Sigmoid colon (tissue), 7 donors: ENCODE data around the gene FMN2. TPM values are rescaled to one million over a fixed set of nuclear protein-coding genes. Genes with fewer than 3 reads are reported as not detected.
"Not testable (repeated sequence)": the region's sequence is repeated elsewhere in the genome, so short reads cannot be mapped to it uniquely, and the experiment has no call there.

Experiments used
- DNase-seq: peaks from one replicate; pipeline ENCODE4 v3.0.0-alpha.2; 2019
- H3K27ac ChIP-seq, 4 donors: fragments of 200-600 bp; sonication (generic); one replicate each; pipeline ENCODE4 v1.5.1; 2016 to 2019; ENCODE audit warnings: mild to moderate bottlenecking in 1 of 4
- H3K27me3 ChIP-seq, 3 donors: fragments of 200-600 bp; sonication (generic); one replicate each; pipeline ENCODE4 v1.5.1; 2019; ENCODE audit warnings: mild to moderate bottlenecking in 1 of 3
- H3K36me3 ChIP-seq, 4 donors: fragments of 200-600 bp; sonication (generic); one replicate each; pipeline ENCODE4 v1.5.1; 2016 to 2019
- H3K4me1 ChIP-seq, 4 donors: fragments of 200-600 bp; sonication (generic); one replicate each; pipeline ENCODE4 v1.5.1; 2017 to 2019
- H3K4me3 ChIP-seq, 4 donors: fragments of 200-600 bp; sonication (generic); one replicate each; pipeline ENCODE4 v1.5.1; 2017 to 2019; ENCODE audit warnings: mild to moderate bottlenecking in 2 of 4, moderate library complexity in 1 of 4
- H3K9me3 ChIP-seq, 4 donors: fragments of 200-600 bp in 3 of 4; sonication (generic) in 3 of 4; one replicate each; pipeline versions ENCODE4 v1.5.1 to v1.6.1; 2013 to 2019
- EP300 ChIP-seq, 4 donors: sonication (generic); formaldehyde crosslinking; IDR thresholded peaks; one replicate each; pipeline ENCODE4 v1.6.1; 2017; ENCODE audit warnings: antibody characterized with exemption in 4 of 4
- POLR2A ChIP-seq, 2 donors: fragments of 450-650 bp; IDR thresholded peaks; one replicate each; pipeline ENCODE4 v1.6.1; 2016; ENCODE audit warnings: antibody characterized with exemption in 2 of 2, mild to moderate bottlenecking in 2 of 2, moderate library complexity in 2 of 2
- POLR2AphosphoS5 ChIP-seq, 4 donors: sonication (generic); formaldehyde crosslinking; IDR thresholded peaks; one replicate each; pipeline ENCODE4 v1.6.1; 2017; ENCODE audit warnings: antibody characterized with exemption in 4 of 4
- WGBS, 2 donors: extraction: QIAGEN DNeasy Blood & Tissue Kit; methylation state at CpG; one replicate each; pipeline ENCODE4 v1.1.7; 2013; 5-methylcytosine and 5-hydroxymethylcytosine counted together
- intact Hi-C: fragments of 100-400 bp; cut with DNase I; formaldehyde crosslinking; loops from one replicate; pipeline ENCODE4 v1.15.1; 2023
- polyA plus RNA-seq, 3 donors: library from polyadenylated mRNA; stranded (reverse); fragments of 200-250 nt; gene quantifications; one replicate each; pipeline ENCODE4 v1.2.3, GENCODE V29; 2013
- total RNA-seq, 4 donors: library from RNA; depleted of rRNA; stranded (reverse); fragments of >200 nt; gene quantifications; one replicate each; pipeline ENCODE4 v1.1.0, GENCODE V29; 2016
- TF ChIP-seq, protein P1 (sequence below), 4 experiments: fragments of 450-650 bp in 3 of 4; fragments of 200-600 bp in 1 of 4; IDR thresholded peaks; one replicate each; pipeline ENCODE4 v1.5.1; 2016 to 2019; ENCODE audit warnings: antibody characterized with exemption in 4 of 4, mild to moderate bottlenecking in 3 of 4, moderate library complexity in 2 of 4
- donor health status: healthy with polysubstance abuse.
- donor health status: Bipolar disorder and iron deficiency.
- donor health status: healthy.

The FMN2 gene
- total and polyA plus RNA-seq, 7 donors: 1.5 to 16.9 (median 10.3) TPM

DNA sequence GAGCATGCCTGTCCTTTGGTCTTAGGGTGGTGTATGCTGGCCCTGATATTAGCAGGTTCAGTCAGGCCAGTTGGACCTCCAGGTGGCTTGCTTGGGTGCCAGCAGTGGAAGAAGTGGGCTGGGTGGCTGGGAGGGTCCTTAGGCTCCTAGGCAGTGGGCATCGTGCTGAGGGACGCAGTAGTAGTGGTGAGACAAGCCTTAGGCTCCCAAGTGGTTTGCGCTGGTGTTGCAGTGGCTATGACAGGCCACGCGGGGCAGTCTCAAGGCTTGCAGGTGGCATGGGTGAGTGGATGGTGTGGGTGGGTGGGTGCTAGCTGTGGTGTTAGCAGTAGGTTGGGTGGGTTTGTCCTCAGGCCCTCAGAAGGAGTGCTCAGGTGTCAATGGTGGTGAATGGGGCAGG, 162.3 kb downstream of the FMN2 start:
- intact Hi-C loops: no loop called here
- no peaks in the 10 kb centered on the region for H3K4me1 ChIP-seq
- no peak for DNase-seq
- H3K4me3 ChIP-seq: no peak overlapping the region
- H3K36me3 ChIP-seq: no peaks in the 10 kb centered on the region
- no peak overlapping the region for H3K27ac ChIP-seq
- TF ChIP-seq POLR2A (IDR thresholded peaks at IDR 0.05): no peak
- 95 to 96% methylated on average over 5 of the region's 5 CpGs for WGBS, 2 donors
- no peaks in the 10 kb centered on the region for H3K9me3 ChIP-seq
- no peaks in the 10 kb centered on the region for H3K27me3 ChIP-seq

DNA sequence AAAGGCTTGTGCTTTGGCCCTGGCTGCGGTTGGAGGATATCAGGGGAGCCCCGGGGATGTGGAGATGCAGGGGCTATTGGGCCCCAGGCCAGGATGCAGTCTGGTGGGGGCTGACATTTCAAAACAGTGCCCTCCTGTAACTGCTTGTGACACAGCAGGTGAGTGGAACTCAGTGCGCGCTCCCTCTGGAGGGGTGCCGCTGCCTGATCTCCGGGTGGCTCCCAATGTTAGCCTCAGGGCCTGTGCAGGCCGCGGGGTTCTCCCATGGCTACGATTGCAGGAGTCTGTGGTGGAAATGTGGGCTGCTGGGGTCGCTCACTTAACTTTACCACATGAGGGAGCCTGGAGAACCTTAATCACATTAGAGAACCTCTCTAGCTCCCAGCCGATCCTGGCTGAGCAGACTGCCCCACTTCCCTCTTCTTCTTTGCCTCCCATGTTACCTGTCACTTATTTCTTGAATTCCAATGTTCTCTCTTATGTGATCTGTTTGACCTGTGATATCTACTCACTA, 163.2 kb downstream of the FMN2 start:
- intact Hi-C loops: no loop called here
- Histone ChIP-seq H3K9me3 (no peaks in the 10 kb centered on the region), H3K4me3 (no peak overlapping the region), H3K27ac (no peak overlapping the region), H3K4me1 (no peaks in the 10 kb centered on the region), H3K27me3 (no peaks in the 10 kb centered on the region), H3K36me3 (no peaks in the 10 kb centered on the region)
- DNase-seq: no peak
- TF ChIP-seq POLR2A (IDR thresholded peaks at IDR 0.05) (no peak), EP300 (IDR thresholded peaks at IDR 0.05) (no peak), POLR2AphosphoS5 (IDR thresholded peaks at IDR 0.05) (no peak)
- TF ChIP-seq, protein P1, sequence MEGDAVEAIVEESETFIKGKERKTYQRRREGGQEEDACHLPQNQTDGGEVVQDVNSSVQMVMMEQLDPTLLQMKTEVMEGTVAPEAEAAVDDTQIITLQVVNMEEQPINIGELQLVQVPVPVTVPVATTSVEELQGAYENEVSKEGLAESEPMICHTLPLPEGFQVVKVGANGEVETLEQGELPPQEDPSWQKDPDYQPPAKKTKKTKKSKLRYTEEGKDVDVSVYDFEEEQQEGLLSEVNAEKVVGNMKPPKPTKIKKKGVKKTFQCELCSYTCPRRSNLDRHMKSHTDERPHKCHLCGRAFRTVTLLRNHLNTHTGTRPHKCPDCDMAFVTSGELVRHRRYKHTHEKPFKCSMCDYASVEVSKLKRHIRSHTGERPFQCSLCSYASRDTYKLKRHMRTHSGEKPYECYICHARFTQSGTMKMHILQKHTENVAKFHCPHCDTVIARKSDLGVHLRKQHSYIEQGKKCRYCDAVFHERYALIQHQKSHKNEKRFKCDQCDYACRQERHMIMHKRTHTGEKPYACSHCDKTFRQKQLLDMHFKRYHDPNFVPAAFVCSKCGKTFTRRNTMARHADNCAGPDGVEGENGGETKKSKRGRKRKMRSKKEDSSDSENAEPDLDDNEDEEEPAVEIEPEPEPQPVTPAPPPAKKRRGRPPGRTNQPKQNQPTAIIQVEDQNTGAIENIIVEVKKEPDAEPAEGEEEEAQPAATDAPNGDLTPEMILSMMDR (IDR thresholded peaks at IDR 0.05): no peak
- 91 to 93% methylated on average over 11 of the region's 11 CpGs for WGBS, 2 donors

DNA sequence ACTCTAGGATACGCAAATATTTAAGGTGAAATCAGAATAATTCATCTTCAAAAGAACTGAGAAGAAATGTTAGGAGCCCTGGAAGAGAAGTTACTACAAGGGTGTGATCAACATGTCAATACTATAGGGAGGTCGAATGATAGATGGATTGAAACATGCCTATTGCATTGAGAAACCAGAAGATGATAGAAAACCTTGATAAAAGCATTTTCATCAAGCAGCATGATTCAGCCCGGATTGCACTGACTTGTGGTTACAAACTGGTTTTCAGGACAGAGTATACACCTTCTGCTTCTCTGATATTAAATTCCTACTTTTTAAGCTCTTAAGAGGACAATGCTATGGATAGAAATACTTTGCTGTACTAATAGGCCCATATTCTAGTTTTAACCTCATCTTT, 164.2 kb downstream of the FMN2 start:
- DNase-seq: no peak
- Histone ChIP-seq H3K27me3 (no peaks in the 10 kb centered on the region), H3K4me3 (no peak overlapping the region), H3K9me3 (no peaks in the 10 kb centered on the region), H3K36me3 (no peaks in the 10 kb centered on the region), H3K4me1 (no peaks in the 10 kb centered on the region), H3K27ac (no peak overlapping the region)
- 92 to 95% methylated on average over 3 of the region's 3 CpGs for WGBS, 2 donors
- TF ChIP-seq EP300 (IDR thresholded peaks at IDR 0.05) (no peak), POLR2AphosphoS5 (IDR thresholded peaks at IDR 0.05) (no peak), POLR2A (IDR thresholded peaks at IDR 0.05) (no peak)
- TF ChIP-seq, protein P1 (IDR thresholded peaks at IDR 0.05): no peak
- intact Hi-C loops: no loop called here

DNA sequence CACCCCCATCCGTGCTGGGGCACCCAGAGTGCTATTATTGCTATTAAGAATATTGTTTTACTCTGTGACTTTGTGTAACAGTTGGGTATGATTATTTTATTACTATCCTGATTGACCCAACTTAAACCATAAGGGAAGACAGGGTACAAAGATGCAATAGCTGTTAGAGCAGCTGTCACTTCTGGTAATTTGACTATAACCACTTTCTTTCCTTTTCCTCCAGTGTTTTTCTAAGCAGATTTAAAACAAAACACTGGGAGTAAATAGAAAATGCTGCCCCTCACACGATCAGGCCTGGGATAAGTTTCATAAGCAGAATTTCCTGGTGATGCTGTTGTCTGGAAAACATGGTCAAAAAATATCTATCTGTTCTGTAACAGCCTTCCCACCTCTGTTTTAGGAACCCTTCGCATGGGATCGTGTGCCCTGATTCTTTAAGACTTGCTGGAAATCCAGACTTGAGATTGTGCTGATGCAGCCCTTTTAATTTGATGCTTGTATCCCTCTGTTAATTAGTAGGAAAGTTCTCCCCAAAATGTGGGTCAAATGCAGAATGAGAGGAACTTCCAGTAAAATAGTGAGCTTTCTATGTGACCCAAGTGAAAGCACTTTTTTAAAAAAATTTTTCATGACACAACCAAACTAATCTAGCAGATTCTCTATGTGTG, 165.3 kb downstream of the FMN2 start:
- H3K4me1 ChIP-seq: no peaks in the 10 kb centered on the region
- WGBS, 2 donors: 60 to 82% methylated on average over 4 of the region's 4 CpGs
- H3K27me3 ChIP-seq: no peaks in the 10 kb centered on the region
- TF ChIP-seq, protein P1 (IDR thresholded peaks at IDR 0.05): no peak
- TF ChIP-seq POLR2A (IDR thresholded peaks at IDR 0.05) (no peak), EP300 (IDR thresholded peaks at IDR 0.05) (no peak), POLR2AphosphoS5 (IDR thresholded peaks at IDR 0.05) (no peak)
- H3K27ac ChIP-seq: no peak overlapping the region
- no peaks in the 10 kb centered on the region for H3K36me3 ChIP-seq
- intact Hi-C loops: no loop called here
- DNase-seq: no peak
- H3K9me3 ChIP-seq: no peaks in the 10 kb centered on the region
- no peak overlapping the region for H3K4me3 ChIP-seq

DNA sequence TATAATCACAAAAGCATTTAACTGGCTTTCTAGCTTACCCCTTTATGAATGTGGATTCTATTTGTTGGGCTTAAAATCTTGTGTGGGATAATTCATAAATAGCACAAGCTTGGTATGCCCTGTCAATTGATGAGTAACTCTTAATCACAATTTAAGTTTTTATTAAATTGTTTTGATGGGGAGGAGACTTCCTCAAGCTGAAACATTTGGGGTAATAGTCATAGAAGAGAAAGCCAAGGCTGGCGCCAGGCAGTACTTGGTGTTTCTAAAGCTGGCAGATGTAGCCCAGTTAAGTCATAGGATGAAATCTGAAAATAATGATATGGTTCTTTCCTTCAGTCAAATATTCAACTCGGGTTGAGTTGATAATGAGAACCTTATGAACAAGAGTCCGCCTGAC, 167.2 kb downstream of the FMN2 start:
- DNase-seq: no peak
- TF ChIP-seq POLR2A (IDR thresholded peaks at IDR 0.05): no peak
- TF ChIP-seq, protein P1 (IDR thresholded peaks at IDR 0.05): no peak
- TF ChIP-seq POLR2AphosphoS5 (IDR thresholded peaks at IDR 0.05): no peak
- no peak for TF ChIP-seq EP300 (IDR thresholded peaks at IDR 0.05)
- Histone ChIP-seq H3K4me1 (no peaks in the 10 kb centered on the region), H3K36me3 (no peaks in the 10 kb centered on the region), H3K27me3 (no peaks in the 10 kb centered on the region), H3K9me3 (no peaks in the 10 kb centered on the region), H3K27ac (no peak overlapping the region), H3K4me3 (no peak overlapping the region)
- WGBS, 2 donors: 91 to 92% methylated on average over 3 of the region's 3 CpGs
- intact Hi-C loops: no loop called here

DNA sequence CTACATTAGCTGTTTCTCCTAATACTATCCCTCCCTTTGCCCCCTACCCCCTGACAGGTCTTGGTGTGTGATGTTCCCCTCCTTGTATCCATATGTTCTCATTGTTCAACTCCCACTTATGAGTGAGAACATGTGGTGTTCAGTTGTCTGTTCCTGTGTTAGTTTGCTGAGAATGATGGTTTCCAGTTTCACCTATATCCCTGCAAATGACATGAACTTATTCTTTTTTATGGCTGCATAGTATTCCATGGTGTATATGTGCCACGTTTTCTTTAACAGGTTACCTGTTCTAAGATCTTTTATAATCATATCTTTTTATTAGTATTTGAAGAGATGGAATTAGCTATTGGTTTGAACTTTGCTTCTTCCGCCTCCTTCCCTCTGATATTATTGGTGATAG, 172.8 kb downstream of the FMN2 start:
- intact Hi-C loops: not testable (repeated sequence)
- 68 to 80% methylated on average over 2 of the region's 2 CpGs for WGBS, 2 donors

More for the DNA sequence above, 172.8 kb downstream of the FMN2 start:
- H3K9me3 ChIP-seq, H3K4me3 ChIP-seq, H3K36me3 ChIP-seq, H3K4me1 ChIP-seq, H3K27ac ChIP-seq, H3K27me3 ChIP-seq, DNase-seq: not testable (repeated sequence)
